SK-N-SH treated with all-trans-retinoic acid at 6 μM for 48 hours (cell line): ENCODE data around the gene HELZ2.

Experiments used
- ARNTL ChIP-seq: fragments of 450-650 bp; formaldehyde crosslinking; IDR thresholded peaks from 2 replicates; pipeline ENCODE4 v1.5.0; 2020; ENCODE audit warnings: low read depth, mild to moderate bottlenecking, moderate library complexity, borderline replicate concordance
- CREB5 ChIP-seq: fragments of 250-450 bp; sonication (Bioruptor Pico); IDR thresholded peaks from 2 replicates; pipeline ENCODE4 v1.5.1; 2020; ENCODE audit warnings: low read depth, mild to moderate bottlenecking, moderate library complexity
- GLIS3 ChIP-seq: fragments of 250-450 bp; sonication (Bioruptor Pico); IDR thresholded peaks from 2 replicates; pipeline ENCODE4 v1.5.0; 2020; ENCODE audit warnings: mild to moderate bottlenecking, moderate library complexity
- OSR1 ChIP-seq: fragments of 250-450 bp; sonication (Bioruptor Pico); IDR thresholded peaks from 2 replicates; pipeline ENCODE4 v1.8.0; 2022; ENCODE audit warnings: moderate library complexity, mild to moderate bottlenecking, inconsistent platforms
- PATZ1 ChIP-seq: fragments of 250-450 bp; sonication (Bioruptor Pico); IDR thresholded peaks from 2 replicates; pipeline ENCODE4 v1.8.0; 2020; ENCODE audit warnings: mild to moderate bottlenecking, moderate library complexity, borderline replicate concordance
- RARB ChIP-seq: fragments of 250-450 bp; sonication (Bioruptor Pico); IDR thresholded peaks from 2 replicates; pipeline ENCODE4 v1.8.0; 2021; ENCODE audit warnings: mild to moderate bottlenecking, moderate library complexity
- TOX ChIP-seq: fragments of 250-450 bp; sonication (Bioruptor Pico); IDR thresholded peaks from 2 replicates; pipeline ENCODE4 v1.8.0; 2021; ENCODE audit warnings: mild to moderate bottlenecking, moderate library complexity, borderline replicate concordance
- ZC3H10 ChIP-seq: fragments of 250-450 bp; sonication (Bioruptor Pico); IDR thresholded peaks from 2 replicates; pipeline ENCODE4 v1.5.1; 2021; ENCODE audit warnings: mild to moderate bottlenecking, moderate library complexity
- ZNF565 ChIP-seq: fragments of 450-650 bp; formaldehyde crosslinking; conservative IDR thresholded peaks from 2 replicates; pipeline ENCODE4 v1.5.0; 2020; ENCODE audit warnings: low read depth, mild to moderate bottlenecking, moderate library complexity
- ZNF8 ChIP-seq: fragments of 450-650 bp; formaldehyde crosslinking; IDR thresholded peaks from 2 replicates; pipeline ENCODE4 v1.5.0; 2020; ENCODE audit warnings: mild to moderate bottlenecking, moderate library complexity

- no peak for TF ChIP-seq PATZ1 (CRISPR knock-in tag)
- no peak for TF ChIP-seq RARB (CRISPR knock-in tag)
- no peak for TF ChIP-seq OSR1
- no peak for TF ChIP-seq GLIS3 (CRISPR knock-in tag)
- TF ChIP-seq ARNTL (CRISPR knock-in tag): no peak
- TF ChIP-seq ZC3H10: no peak
- no peak for TF ChIP-seq TOX
- no peak for TF ChIP-seq ZNF565 (CRISPR knock-in tag)
- TF ChIP-seq CREB5: no peak
- no peak for TF ChIP-seq ZNF8 (CRISPR knock-in tag)
Observed at GRCh38 chr20:63530788-63531160, 43.3 kb downstream of the HELZ2 start.
